Endometrium (tissue), 2 donors: Measurements from ENCODE around the gene EHMT1.
"Not testable (repeated sequence)": the region's sequence is repeated elsewhere in the genome, so short reads cannot be mapped to it uniquely, and the experiment has no call there.

Experiments used
- FAIRE-seq: peaks from 2 replicates; lab custom pipeline; 2012; peaks lifted over from hg19 to GRCh38; lab: Jason Lieb, UNC
- donor health status: control.
- donor health status: control.

Gene EHMT1

GRCh38 chr9:137694962-137695875 lies 76.4 kb downstream of the EHMT1 start:
- no peak for FAIRE-seq

GRCh38 chr9:137696136-137696925 lies 77.5 kb downstream of the EHMT1 start:
- FAIRE-seq: no peak

GRCh38 chr9:137697193-137697592 lies 78.4 kb downstream of the EHMT1 start:
- no peak for FAIRE-seq

- no peak for FAIRE-seq
Measured at GRCh38 chr9:137697832-137698231, 79.0 kb downstream of the EHMT1 start.

GRCh38 chr9:137700911-137701310 lies 82.1 kb downstream of the EHMT1 start:
- FAIRE-seq: no peak

- FAIRE-seq: no peak
Measured at GRCh38 chr9:137702615-137703379, 84.0 kb downstream of the EHMT1 start.

- no peak for FAIRE-seq
Measured at GRCh38 chr9:137703842-137704508, 85.2 kb downstream of the EHMT1 start.

GRCh38 chr9:137705443-137705863 lies 86.6 kb downstream of the EHMT1 start:
- no peak for FAIRE-seq

GRCh38 chr9:137705906-137706305 lies 87.1 kb downstream of the EHMT1 start:
- no peak for FAIRE-seq

- no peak for FAIRE-seq
Measured at GRCh38 chr9:137707361-137707760, 88.6 kb downstream of the EHMT1 start.

GRCh38 chr9:137708590-137709284 lies 89.9 kb downstream of the EHMT1 start:
- no peak for FAIRE-seq

GRCh38 chr9:137709411-137710101 lies 90.8 kb downstream of the EHMT1 start:
- FAIRE-seq: no peak

GRCh38 chr9:137710704-137711103 lies 91.9 kb downstream of the EHMT1 start:
- no peak for FAIRE-seq

GRCh38 chr9:137711678-137712105 lies 92.9 kb downstream of the EHMT1 start:
- FAIRE-seq: no peak

- FAIRE-seq: no peak
Measured at GRCh38 chr9:137715321-137715720, 96.5 kb downstream of the EHMT1 start.

GRCh38 chr9:137715866-137716693 lies 97.3 kb downstream of the EHMT1 start:
- FAIRE-seq: not testable (repeated sequence)

- FAIRE-seq: no peak
Measured at GRCh38 chr9:137716694-137717287, 98.0 kb downstream of the EHMT1 start.

GRCh38 chr9:137717776-137718327 lies 99.0 kb downstream of the EHMT1 start:
- no peak for FAIRE-seq

GRCh38 chr9:137719194-137719593 lies 100.4 kb downstream of the EHMT1 start:
- no peak for FAIRE-seq
